Tongue (tissue), 2 donors: Measurements from ENCODE around the gene EPB41. TPM values are rescaled to one million over a fixed set of nuclear protein-coding genes. Genes with fewer than 3 reads are reported as not detected.
"Not testable (repeated sequence)": the region's sequence is repeated elsewhere in the genome, so short reads cannot be mapped to it uniquely, and the experiment has no call there.

Experiments
- DNase-seq: peaks from one replicate; pipeline ENCODE4 v3.0.0-alpha.2; 2015
- total RNA-seq: library from RNA; depleted of rRNA; stranded (reverse); fragments of >200 nt; gene quantifications from one replicate; pipeline ENCODE4 v1.2.3, GENCODE V29; 2014

The EPB41 gene
- total RNA-seq, 1 donor from 2014 or later, result 27.7 TPM

DNA sequence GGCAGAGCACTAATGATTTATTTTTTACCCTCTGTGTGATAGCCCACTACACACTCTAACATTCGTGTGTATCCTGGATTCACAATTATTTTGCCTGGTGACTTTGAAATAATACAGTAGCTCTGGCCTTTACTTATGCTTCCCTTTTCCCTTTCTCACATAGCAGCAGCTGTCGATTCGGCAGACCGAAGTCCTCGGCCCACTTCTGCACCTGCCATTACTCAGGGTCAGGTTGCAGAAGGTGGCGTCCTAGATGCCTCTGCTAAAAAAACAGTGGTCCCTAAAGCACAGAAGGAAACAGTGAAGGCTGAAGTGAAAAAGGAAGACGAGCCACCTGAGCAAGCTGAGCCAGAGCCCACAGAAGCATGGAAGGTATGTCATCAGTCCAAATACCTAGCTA lies 138.6 kb downstream of the EPB41 start:
- DNase-seq, result peak; percentile 55

DNA sequence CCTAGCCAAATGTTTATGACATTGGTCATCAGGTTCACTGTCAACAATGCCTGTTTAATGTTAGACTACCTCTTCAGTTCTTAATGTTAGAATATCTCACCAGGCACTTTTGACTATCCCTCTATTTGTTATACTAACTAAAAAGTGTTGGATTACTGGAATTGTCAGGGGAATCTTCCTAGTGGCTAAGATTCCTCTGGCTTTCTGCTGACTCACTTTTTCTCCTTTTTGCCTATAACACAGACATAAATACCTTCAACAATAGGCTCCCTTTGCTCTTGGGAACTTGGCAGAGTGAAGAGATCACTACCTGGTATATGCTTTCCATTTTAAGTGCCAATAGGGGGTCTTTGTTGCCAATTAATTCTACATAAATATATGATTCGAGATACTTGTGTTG lies 140.8 kb downstream of the EPB41 start:
- DNase-seq, result no peak

DNA sequence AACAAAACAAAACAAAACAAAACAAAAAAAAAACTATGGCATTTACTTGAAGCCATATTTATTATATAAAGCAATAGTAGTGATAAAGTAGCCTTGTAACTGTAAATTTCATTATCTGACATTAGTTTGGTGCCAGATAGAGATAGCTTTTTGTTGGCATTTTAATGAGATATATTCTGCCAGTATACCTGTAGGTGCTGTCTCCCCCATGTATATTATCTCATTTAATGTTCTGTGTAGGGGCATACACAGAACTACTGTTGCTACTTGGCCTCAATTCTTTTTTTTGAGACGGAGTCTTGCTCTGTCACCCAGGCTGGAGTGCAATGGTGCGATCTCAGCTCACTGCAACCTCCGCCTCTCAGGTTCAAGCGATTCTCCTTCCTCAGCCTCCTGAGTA lies 141.9 kb downstream of the EPB41 start:
- DNase-seq, result no peak

DNA sequence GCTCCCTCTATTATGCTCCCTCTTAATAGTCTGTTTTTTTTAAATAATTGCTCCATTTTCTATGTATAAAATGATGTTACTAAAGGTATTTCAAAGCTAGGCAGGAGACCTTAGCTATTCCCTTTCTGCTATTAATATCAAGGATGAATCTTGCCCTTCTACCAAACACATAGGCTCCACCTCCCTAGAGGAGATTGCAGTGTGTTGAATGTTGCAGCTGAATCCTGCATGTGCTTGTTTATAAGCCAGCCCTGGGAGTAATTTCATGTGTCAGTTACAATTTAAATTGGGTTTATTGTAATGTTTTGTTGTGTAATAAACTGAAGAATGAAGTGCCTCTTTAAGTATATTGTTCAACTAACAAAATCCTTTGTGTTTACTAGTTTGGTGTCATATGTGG lies 143.3 kb downstream of the EPB41 start:
- no peak for DNase-seq

DNA sequence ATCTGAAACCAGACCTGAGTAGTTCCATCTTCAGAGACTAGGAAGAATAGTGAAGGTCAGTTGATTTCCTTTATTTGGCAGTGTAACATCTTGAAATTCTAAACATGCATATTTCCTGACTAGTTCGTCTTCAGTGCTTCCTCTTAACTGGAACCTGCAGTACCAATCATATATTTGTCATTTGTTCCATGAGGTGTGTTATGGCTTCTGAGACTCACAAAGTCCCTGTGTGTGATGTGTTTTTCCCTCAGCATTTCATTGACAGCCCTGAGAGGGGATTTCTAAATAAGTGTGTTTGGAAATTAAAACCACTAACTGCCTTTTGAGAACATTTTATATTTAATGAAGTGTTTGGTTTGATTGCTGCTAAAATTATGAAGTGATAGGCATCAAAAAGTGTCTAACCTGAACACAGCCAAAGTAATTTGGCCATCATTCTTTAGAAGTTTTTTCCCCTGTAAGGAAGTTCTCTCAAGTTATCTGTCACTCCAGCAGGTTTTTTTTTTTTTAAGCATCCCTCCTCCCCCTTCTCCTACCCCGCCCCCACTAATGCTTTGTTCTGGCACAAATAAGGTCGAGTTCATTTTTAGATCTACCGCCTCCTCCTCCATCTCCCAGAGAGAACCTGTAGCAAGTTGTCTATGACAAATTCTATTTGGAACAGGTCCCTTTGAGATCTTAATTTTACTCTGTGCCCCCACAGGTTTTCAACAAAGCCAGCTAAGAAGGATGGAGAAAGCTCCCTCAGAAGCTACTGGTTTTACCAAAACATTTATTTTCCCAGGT lies 148.0 kb downstream of the EPB41 start:
- DNase-seq, result no peak

DNA sequence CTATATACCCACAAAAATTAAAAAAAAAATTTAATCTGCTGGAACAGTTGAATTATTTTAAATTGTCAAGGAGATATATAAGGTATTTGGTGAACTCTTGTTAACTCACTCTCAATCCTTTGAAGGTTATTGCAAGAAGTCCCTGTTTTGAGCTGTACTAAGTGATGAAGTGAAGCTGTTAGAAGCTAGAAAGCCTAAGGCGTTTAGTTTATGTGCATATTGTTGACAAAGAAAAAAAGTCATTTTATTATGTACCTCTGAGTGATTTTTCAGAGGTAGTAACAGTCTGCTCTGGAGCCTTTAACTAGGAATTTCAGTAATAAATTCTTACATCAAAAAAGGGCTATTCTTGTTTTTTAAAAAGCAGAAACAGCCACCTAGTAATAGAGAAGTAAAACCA lies 149.7 kb downstream of the EPB41 start:
- no peak for DNase-seq

DNA sequence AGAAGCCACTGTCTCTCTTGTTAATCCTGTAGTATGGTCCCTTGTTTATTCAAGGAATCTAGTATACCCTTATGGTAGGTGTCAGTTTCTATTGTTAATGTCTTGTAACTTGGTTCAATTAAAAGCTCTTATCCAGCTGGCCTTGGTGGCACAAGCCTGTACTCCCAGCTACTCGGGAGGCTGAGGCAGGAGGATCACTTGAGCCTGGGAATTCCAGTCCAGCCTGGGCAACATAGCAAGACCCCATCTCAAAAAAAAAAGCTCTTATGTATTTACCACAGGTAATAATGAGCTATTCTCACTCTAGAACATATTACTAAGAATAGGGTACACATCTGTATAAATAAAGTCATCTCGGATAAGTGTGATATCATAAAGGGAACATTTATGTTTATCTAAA lies 162.8 kb downstream of the EPB41 start:
- DNase-seq, result no peak

DNA sequence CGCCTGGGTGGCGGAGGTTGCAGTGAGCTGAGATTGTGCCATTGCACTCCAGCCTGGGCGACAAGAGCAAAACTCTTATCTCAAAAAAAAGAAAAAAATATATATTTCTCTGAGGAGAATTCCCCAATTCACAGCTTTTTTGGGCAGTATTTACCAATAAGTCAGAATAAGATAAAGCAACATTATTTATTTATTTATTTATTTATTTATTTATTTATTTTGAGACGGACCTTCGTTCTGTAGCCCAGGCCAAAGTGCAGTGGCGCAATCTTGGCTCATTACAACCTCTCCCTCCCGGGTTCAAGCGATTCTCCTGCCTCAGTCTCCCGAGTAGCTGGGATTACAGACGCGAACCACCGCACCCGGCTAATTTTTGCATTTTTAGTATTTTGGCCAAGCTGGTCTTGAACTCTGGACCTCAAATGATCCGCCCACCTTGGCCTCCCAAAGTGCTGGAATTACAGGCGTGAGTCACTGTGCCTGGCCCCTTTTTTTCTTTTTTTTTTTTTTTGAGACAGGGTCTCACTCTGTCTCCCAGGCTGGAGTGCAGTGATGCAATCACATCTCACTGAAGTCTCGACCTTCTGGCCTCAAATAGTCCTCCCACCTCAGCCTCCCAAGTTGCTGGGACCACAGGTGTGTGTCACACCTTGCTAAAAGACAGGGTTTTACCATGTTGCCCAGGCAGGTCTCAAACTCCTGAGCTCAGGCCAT lies 165.7 kb downstream of the EPB41 start:
- DNase-seq, result not testable (repeated sequence)

DNA sequence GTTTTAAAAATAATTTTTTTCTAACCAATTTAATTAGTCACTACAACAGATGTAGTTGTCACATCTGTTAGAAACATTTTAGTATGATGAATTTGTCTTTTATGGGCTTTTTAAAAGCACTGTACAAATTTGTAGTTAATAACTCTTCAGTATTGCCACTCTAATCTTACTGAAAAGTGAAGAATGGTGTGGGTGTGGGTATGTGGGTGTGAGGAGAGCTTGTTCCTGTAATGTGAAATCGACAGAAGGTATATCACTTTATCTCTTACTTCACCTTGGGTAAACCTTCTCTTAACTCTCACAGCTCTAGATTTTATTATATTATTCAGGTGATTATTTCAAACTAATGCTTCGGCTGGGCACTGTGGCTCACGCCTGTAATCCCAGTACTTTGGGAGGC lies 166.8 kb downstream of the EPB41 start:
- DNase-seq, result no peak

DNA sequence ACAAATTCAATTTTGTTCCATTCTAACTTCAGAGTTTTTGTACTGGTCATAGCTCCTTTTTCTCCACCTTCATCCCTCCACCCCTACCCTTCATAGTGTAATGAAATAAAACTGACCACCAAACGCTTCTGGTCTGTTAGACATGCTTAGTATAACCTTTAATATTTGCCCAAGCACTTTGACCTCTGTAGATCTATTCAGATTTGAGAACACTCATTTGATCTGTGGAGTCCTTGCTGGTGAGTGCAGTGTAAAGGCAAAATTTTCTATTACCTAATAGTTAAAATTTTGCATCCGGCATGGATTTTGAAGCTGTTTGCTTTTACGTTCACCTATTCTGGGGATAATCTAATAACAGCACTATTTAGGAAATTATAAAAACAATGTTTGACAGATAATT lies 168.2 kb downstream of the EPB41 start:
- DNase-seq, result no peak

DNA sequence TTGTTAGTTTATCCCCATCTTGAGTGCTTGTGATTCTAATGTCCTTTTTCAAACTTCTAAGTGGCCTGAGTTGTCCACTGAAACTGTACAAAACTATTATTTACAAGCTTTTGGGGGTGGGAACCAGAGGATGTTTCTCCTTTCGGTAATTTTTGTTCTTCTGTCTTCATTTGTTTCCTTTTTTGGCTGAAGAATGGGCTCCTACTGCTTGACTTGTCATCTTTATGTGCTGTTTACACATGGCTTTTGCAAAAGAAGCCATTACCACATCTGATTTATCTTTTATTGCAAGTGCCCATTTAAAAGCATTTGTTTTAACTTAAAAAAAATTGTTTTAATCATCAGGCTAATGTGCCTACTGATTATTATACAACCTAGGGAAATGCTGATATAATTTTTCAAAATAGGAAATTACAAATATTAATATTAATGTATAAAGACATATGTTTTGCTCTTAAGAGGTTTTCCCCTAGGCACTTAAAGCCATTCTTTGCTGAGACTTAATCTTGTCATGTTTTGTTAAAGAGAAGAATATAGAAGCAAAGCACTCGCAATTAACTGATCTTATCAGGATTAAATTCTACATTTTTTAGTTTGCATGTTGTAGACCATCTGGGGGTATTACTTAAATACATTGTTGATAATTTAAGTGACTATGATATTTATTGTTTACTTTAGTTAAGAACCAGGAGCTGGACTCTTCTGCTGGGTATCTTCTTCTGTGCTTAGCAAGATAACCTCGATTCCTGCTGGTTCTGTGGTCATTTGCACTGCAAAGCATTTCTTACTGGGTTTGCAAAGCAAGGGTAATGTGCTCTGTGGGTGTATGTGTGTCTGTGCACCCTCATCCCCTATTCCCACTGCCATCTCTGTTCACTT lies 169.2 kb downstream of the EPB41 start:
- no peak for DNase-seq

DNA sequence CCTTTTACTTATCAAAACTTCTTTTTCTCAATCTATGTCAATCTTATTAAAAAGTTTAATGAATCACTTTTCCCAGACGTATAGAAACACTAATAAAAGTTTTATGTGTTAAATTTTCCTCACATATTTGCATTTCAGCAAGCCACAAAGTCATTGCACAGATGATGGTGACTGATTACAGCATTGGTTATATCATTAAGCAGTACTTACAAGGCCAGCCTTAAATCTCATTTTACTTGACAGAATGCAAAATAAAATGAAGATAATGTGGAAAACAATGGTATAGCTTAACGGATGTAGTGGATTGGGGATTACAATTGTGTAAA lies 169.8 kb downstream of the EPB41 start:
- DNase-seq, result no peak

DNA sequence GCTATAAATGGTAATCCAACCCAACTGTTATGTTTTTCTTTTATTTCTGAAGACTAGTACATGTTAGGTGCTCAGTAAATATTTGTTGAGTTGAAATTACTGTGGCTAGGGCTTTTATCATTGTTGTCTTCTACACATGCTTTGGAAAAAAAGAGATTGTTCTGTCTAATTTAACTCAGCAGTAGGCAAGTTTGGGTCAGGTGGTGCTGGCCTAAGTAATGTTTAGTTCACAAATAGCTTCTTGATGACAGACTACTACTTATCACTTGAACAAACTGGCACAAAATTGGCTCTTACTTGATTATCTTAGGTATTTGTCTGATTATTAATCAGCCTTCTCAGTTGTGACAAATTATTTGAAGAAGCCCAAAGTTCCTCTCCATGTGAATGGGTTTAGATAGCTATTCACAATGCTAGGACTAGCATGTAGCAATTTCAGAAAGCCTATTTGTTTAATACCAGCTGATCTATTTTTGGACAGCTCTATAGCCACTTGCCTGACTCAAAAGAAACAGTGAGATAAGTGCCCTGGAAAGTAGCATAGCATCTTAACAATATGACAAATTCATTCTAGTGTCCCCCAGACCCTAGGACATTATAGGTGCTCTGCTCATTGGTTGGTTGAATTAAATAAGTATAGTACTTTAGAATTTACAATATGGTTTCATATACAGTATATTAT lies 176.7 kb downstream of the EPB41 start:
- DNase-seq, result no peak

DNA sequence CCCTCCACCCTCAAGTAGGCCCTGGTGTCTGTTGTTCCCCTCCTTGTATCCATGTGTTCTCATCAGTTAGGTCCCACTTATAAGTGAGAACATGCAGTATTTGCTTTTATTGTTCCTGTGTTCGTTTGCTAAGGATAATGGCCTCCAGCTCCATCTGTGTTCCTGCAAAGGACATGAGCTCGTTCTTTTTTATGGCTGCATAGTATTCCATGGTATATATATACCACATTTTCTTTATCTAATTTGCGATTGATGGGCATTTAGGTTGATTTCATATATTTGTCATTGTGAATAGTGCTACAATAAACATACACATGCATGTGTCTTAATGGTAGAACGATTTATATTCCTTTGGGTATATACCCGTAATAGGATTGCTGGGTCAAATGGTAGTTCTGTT lies 178.3 kb downstream of the EPB41 start:
- DNase-seq, result not testable (repeated sequence)

DNA sequence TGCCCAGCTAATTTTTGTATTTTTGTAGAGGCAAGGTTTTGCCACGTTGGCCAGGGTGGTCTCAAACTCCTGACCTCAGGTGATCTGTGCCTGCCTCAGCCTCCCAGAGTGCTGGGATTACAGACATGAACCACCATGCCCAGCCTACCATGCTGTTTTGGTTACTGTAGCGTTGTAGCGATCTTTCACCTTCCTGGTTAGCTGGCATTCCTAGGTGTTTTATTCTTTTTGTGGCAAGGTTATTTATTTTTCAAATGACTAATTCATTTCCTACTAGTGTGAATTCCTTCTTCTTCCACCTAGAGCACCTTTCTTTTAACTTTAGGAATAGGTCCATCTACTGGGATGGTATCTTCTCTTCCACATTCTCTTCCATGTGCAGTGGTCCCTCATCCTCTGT lies 180.1 kb downstream of the EPB41 start:
- DNase-seq, result no peak

DNA sequence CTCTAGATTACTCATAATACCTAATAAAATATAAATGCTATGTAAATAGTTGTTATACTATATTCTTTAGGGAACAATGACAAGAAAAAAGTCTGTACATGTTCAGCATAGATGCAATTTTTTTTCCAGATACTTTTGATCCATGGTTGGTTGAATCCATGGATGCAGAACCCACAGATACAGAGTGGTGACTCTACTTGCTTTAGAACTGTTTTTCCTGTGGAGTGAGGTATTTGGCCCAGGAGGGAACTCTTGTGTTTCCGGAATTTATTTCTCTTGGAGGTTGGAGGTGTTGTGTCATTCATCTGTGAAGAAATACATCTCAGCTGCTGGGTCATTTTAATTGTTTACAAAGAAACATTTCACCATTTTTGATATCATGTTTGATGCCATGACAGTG lies 180.6 kb downstream of the EPB41 start:
- DNase-seq, result no peak

DNA sequence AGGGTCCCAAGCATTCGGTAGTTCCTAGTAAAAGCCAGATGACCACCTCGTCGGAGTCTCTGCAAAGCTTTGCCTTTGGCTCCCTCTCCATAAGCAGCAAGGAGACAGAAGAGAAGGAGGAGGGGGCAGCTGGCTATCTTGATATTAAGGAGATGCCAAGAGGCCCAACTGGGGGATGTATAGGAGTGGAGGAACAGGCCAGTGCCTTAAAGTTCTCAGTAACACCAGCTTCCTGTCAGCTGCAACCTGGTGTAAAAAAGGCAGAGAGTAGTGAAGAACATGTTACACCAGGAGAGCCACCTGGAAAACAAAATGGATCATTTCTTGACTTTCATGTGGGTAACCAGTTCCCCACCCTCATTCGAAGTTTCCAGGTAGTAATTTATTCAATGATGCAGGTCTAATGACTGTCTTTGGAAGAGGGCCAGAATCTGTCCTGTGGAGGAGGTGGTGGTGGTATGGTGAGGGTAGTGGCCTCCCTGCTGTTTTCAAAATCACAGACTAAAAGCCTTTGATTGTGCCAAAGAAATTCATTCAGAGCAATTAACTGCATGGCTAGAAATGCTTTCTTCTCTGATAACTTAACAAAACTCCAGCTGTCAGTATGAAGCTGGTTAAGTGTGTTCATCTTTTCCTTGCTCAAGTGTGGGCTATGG lies 182.0 kb downstream of the EPB41 start:
- DNase-seq, result no peak

DNA sequence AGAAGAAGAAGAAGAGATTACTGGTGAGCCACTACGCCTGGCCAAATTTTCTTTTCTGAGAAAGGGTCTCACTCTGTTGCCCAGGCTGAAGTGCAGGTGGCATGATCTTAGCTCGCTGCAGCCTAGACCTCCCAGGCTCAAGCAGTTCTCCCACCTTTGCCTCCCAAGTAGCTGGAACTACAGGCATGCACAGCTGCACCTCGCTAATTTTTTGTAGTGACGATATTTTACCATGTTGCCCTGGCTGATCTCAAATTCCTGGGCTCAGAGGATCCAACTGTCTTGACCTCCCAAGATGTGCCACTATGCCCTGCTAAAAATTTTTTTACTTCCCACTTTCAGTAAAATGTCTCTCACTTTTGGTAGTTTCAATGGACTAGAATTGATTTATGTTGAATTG lies 184.9 kb downstream of the EPB41 start:
- DNase-seq, result no peak

DNA sequence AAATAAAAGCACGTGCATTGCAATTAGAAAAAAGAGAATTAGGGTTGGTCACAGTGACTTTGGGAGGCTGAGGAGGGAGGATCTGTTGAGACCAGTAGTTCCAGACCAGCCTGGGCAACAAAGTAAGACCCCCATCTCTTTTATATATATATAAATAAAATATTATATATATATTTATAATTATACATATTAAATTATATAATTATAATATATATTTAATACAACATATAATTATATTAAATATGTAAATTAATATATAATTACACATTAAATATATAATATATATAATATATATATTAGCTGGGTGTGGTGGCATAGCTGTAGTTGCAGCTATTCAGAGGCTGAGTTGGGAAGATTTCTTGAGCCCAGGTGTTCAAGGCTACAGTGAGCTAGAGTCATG lies 186.1 kb downstream of the EPB41 start:
- no peak for DNase-seq

DNA sequence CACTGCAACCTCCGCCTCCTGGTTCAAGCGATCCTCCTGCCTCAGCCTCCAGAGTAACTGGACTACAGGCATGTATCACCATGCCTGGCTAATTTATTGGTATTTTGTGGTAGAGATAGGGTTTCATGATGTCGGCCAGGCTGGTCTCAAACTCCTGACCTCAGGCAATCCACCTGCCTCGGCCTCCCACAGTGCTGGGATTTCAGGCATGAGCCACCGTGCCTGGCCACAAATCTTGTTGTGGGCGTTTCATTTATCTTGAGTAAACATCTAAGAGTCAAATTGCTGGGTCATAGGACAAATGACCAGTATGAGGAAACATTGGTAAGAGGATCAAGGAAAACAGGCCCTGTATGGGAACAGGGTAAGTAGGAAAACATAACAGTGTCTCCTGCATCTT lies 191.5 kb downstream of the EPB41 start:
- no peak for DNase-seq

DNA sequence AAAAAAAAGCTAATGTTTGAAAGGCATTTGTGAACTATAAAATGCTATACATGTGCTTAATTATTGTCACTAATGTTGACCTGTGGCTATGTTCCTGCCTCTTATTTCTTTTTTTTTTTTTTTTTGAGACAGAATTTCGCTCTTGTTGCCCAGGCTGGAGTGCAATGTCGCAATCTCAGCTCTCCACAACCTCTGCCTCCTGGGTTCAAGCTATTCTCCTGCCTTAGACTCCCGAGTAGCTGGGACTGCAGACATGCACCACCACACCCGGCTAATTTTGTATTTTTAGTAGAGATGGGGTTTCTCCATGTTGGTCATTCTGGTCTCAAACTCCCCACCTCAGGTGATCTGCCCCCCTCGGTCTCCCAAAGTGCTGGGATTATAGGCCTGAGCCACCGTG lies 193.7 kb downstream of the EPB41 start:
- DNase-seq, result not testable (repeated sequence)
